Smooth muscle cell (in vitro differentiated cells): Measurements from ENCODE around the gene COPG2. TPM values are rescaled to one million over a fixed set of nuclear protein-coding genes. Genes with fewer than 3 reads are reported as not detected.
"Not testable (repeated sequence)": the region's sequence is repeated elsewhere in the genome, so short reads cannot be mapped to it uniquely, and the experiment has no call there.

Experiments
- DNase-seq: peaks from one replicate; lab custom pipeline; 2025; ENCODE audit not compliant: unreplicated experiment; lab: John Stamatoyannopoulos, UW
- H2AFZ ChIP-seq: fragments of 200-600 bp; sonication (generic); 2 replicates; pipeline ENCODE4 v1.6.0; 2016; ENCODE audit warnings: antibody characterized with exemption, low read depth, mild to moderate bottlenecking
- H3F3A ChIP-seq: fragments of 200-600 bp; sonication (generic); 2 replicates; pipeline ENCODE4 v1.6.0; 2017; ENCODE audit warnings: antibody characterized with exemption, low read depth
- H3K27ac ChIP-seq: fragments of 200-600 bp; sonication (generic); 2 replicates; pipeline ENCODE4 v1.5.1; 2016; ENCODE audit warnings: low read depth, mild to moderate bottlenecking
- H3K27me3 ChIP-seq: fragments of 200-600 bp; sonication (generic); 2 replicates; pipeline ENCODE4 v1.6.1; 2016; ENCODE audit warnings: low read depth, mild to moderate bottlenecking
- H3K36me3 ChIP-seq: fragments of 200-600 bp; sonication (generic); 2 replicates; pipeline ENCODE4 v1.5.1; 2016; ENCODE audit warnings: low read depth
- H3K4me1 ChIP-seq: fragments of 200-600 bp; sonication (generic); 2 replicates; pipeline ENCODE4 v1.5.1; 2016; ENCODE audit warnings: low read depth
- H3K4me2 ChIP-seq: fragments of 200-600 bp; sonication (generic); 2 replicates; pipeline ENCODE4 v1.6.0; 2016; ENCODE audit warnings: mild to moderate bottlenecking
- H3K4me3 ChIP-seq: fragments of 200-600 bp; sonication (generic); 2 replicates; pipeline ENCODE4 v1.5.1; 2016; ENCODE audit warnings: mild to moderate bottlenecking
- H3K79me2 ChIP-seq: fragments of 200-600 bp; sonication (generic); 2 replicates; pipeline ENCODE4 v1.6.0; 2016; ENCODE audit warnings: low read depth, mild to moderate bottlenecking
- H3K9ac ChIP-seq: fragments of 200-600 bp; sonication (generic); 2 replicates; pipeline ENCODE4 v1.6.0; 2016; ENCODE audit warnings: low read depth
- H3K9me3 ChIP-seq: fragments of 200-600 bp; sonication (generic); replicated peaks from 2 replicates; pipeline ENCODE4 v1.5.1; 2016; ENCODE audit warnings: low read depth
- H4K20me1 ChIP-seq: fragments of 200-600 bp; sonication (generic); 2 replicates; pipeline ENCODE4 v1.6.0; 2016; ENCODE audit warnings: low read depth
- WGBS: methylation state at CpG from one replicate; pipeline ENCODE4 v1.1.7; 2016; ENCODE audit warnings: low lambda C conversion rate; 5-methylcytosine and 5-hydroxymethylcytosine counted together
- polyA plus RNA-seq: library from polyadenylated mRNA; unstranded; fragments of >200 nt; fragmentation: Nextera tagmentation; extraction: Ambion mirVana; gene quantifications from 2 replicates; pipeline ENCODE4 v1.2.1, GENCODE V29; 2016
- total RNA-seq: library from RNA; depleted of rRNA; stranded (reverse); fragments of >200 nt; gene quantifications from 2 replicates; pipeline ENCODE4 v1.2.3, GENCODE V29; 2014
- TF ChIP-seq, protein P1 (sequence below): fragments of 200-600 bp; sonication (generic); IDR thresholded peaks from 2 replicates; pipeline ENCODE4 v1.5.1; 2017; ENCODE audit warnings: borderline replicate concordance, mild to moderate bottlenecking, antibody characterized with exemption; ENCODE audit not compliant: insufficient read depth, poor library complexity, severe bottlenecking

The COPG2 gene
- total and polyA plus RNA-seq, 2 experiments from 2014 or later: 5.6 to 39.8 TPM

DNA sequence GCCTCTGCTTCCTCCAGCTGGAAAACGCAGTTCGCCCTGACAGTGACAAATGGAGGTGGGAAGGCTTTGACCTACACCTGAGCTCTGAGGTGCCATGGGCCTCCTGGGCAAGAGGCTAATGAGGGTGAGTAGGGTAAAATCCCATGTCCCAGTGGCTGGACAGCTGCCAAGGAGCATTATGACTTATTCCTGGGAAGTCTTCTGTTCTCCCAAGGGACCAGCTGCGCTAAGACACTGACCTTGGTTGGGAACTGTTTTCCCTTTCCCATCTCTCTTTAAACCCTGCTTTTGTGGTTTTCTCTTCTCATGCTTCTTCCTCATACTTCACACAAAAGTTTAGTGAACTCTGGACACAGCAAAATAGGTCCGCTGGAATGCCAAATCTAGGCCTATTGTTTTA is 72.6 kb downstream of the COPG2 start:
- Histone ChIP-seq H3K27ac (no peak overlapping the region), H2AFZ (no peak overlapping the region), H3F3A (no peaks in the 10 kb centered on the region), H3K79me2 (no peaks in the 10 kb centered on the region), H3K4me3 (no peak overlapping the region), H3K9ac (no peak overlapping the region), H3K9me3 (no peaks in the 10 kb centered on the region), H4K20me1 (no peaks in the 10 kb centered on the region), H3K4me2 (no peak overlapping the region), H3K36me3 (no peaks in the 10 kb centered on the region), H3K27me3 (no peaks in the 10 kb centered on the region), H3K4me1 (no peaks in the 10 kb centered on the region)
- WGBS: 95% methylated on average over 4 of the region's 4 CpGs
- DNase-seq: no peak
- TF ChIP-seq, protein P1, sequence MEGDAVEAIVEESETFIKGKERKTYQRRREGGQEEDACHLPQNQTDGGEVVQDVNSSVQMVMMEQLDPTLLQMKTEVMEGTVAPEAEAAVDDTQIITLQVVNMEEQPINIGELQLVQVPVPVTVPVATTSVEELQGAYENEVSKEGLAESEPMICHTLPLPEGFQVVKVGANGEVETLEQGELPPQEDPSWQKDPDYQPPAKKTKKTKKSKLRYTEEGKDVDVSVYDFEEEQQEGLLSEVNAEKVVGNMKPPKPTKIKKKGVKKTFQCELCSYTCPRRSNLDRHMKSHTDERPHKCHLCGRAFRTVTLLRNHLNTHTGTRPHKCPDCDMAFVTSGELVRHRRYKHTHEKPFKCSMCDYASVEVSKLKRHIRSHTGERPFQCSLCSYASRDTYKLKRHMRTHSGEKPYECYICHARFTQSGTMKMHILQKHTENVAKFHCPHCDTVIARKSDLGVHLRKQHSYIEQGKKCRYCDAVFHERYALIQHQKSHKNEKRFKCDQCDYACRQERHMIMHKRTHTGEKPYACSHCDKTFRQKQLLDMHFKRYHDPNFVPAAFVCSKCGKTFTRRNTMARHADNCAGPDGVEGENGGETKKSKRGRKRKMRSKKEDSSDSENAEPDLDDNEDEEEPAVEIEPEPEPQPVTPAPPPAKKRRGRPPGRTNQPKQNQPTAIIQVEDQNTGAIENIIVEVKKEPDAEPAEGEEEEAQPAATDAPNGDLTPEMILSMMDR: no peak

DNA sequence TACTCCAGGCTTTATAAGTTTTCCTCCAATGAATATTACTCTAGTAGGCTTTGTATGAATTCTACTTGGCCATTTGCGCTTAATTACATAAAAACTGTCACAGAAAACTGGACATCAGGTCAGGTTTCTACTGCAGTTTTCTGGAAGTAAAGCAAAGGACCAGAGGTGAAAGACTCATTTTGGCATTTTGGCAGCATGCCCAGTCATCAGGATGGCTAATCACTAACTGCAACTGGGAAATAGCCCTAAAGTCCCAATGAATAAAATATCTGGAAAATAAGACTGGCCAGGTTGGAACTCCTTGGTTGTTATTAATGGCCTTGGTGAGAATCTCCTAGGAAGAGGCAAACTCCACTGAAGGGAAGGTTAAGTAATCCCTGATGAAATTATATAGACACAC is 75.5 kb downstream of the COPG2 start:
- no peaks in the 10 kb centered on the region for H3K9me3 ChIP-seq
- H3K36me3 ChIP-seq: no peaks in the 10 kb centered on the region
- no peak overlapping the region for H2AFZ ChIP-seq
- H3K9ac ChIP-seq: no peak overlapping the region
- no peak overlapping the region for H3K4me2 ChIP-seq
- TF ChIP-seq, protein P1: no peak
- no peaks in the 10 kb centered on the region for H3K79me2 ChIP-seq
- WGBS: 100% methylated on average over 1 of the region's 1 CpG
- DNase-seq: no peak
- H4K20me1 ChIP-seq: no peaks in the 10 kb centered on the region
- H3K4me1 ChIP-seq: no peaks in the 10 kb centered on the region
- H3K27ac ChIP-seq: no peak overlapping the region
- H3K4me3 ChIP-seq: no peak overlapping the region
- no peaks in the 10 kb centered on the region for H3K27me3 ChIP-seq
- no peaks in the 10 kb centered on the region for H3F3A ChIP-seq

DNA sequence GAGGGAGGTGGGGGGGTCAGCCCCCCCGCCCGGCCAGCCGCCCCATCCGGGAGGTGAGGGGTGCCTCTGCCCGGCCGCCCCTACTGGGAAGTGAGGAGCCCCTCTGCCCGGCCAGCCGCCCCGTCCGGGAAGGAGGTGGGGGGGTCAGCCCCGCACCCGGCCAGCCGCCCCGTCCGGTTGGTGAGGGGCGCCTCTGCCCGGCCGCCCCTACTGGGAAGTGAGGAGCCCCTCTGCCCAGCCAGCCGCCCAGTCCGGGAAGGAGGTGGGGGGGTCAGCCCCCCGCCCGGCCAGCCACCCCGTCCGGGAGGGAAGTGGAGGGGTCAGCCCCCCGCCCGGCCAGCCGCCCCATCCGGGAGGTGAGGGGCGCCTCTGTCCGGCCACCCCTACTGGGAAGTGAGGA is 77.1 kb downstream of the COPG2 start:
- H2AFZ ChIP-seq, H3K27me3 ChIP-seq, H3K4me2 ChIP-seq, H3K27ac ChIP-seq, H3K79me2 ChIP-seq, H3K4me1 ChIP-seq, H3K9ac ChIP-seq, H3F3A ChIP-seq, DNase-seq, H3K9me3 ChIP-seq, H3K36me3 ChIP-seq, H4K20me1 ChIP-seq, H3K4me3 ChIP-seq: not testable (repeated sequence)
- WGBS: 100% methylated on average over 3 of the region's 30 CpGs

DNA sequence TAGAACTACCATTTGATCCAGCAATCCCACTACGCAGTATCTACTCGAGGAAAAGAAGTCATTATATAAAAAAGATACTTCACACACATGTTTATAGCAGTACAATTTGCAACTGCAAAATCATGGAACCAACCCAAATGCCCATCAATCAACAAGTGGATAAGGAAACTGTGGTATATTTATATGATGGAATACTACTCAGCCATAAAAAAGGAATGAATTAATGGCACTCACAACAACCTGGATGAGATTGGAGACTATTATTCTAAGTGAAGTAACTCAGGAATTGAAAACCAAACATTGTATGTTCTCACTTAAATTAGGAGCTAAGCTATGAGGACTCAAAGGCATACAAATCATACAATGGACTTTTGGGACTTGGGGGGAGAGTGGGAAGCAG is 82.6 kb downstream of the COPG2 start:
- H3K9ac ChIP-seq, H2AFZ ChIP-seq, H3F3A ChIP-seq, H3K4me2 ChIP-seq, H3K36me3 ChIP-seq, H3K27ac ChIP-seq, H3K4me1 ChIP-seq, H3K9me3 ChIP-seq, H3K79me2 ChIP-seq, DNase-seq, H4K20me1 ChIP-seq, H3K27me3 ChIP-seq, H3K4me3 ChIP-seq: not testable (repeated sequence)
- 96% methylated on average over 2 of the region's 2 CpGs for WGBS

DNA sequence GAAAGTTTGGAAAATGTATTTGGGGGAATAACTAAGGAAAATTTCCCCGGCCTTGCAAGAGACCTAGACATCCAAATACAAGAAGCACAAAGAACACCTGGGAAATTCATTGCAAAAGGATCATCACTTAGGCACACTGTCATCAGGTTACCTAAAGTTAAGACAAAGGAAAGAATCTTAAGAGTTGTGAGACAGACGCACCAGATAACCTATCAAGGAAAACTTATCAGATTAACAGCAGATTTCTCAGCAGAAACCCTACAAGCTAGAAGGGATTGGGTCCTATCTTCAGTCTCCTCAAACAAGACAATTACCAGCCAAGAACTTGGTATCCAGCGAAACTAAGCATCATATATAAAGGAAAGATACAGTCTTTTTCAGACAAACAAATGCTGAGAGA is 93.4 kb downstream of the COPG2 start:
- H3K36me3 ChIP-seq, H3K4me3 ChIP-seq, H3K4me1 ChIP-seq, DNase-seq, H3F3A ChIP-seq, H3K4me2 ChIP-seq, H3K9me3 ChIP-seq, H3K9ac ChIP-seq, H3K27me3 ChIP-seq, H2AFZ ChIP-seq, H3K27ac ChIP-seq, H4K20me1 ChIP-seq: not testable (repeated sequence)
- 82% methylated on average over 3 of the region's 3 CpGs for WGBS
- peaks cover 28% of the 10 kb centered on the region for H3K79me2 ChIP-seq

DNA sequence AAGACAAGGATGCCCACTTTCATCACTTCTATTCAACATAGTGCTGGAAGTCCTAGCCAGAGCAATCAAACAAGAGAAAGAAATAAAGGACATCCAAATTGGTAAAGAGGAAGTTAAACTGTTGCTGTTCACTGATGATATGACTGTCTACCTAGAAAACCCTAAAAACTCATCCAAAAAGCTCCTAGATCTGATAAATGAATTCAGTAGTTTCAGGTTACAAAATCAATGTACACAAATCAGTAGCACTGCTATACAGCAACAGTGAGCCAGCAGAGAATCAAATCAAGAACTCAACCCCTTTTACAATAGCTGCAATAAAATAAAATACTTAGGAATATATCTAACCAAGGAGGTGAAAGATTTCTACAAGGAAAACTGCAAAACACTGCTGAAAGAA is 98.4 kb downstream of the COPG2 start:
- H3K4me3 ChIP-seq, H3K9me3 ChIP-seq, DNase-seq, H3K4me2 ChIP-seq, H3K36me3 ChIP-seq, H3K4me1 ChIP-seq, H3K27ac ChIP-seq, H3K27me3 ChIP-seq, H2AFZ ChIP-seq, H3K9ac ChIP-seq, H4K20me1 ChIP-seq, H3F3A ChIP-seq: not testable (repeated sequence)
- H3K79me2 ChIP-seq: peaks cover 42% of the 10 kb centered on the region
